ENCODE results near the gene EFCAB9.

Gene EFCAB9

GRCh38 chr5:172166030-172166826, 27.7 kb upstream of the EFCAB9 start:
- no peak for DNase-seq (ENCODE audit: low spot score)

GRCh38 chr5:172167895-172168294, 26.1 kb upstream of the EFCAB9 start:
- no peak for DNase-seq (ENCODE audit: low spot score)

DNA sequence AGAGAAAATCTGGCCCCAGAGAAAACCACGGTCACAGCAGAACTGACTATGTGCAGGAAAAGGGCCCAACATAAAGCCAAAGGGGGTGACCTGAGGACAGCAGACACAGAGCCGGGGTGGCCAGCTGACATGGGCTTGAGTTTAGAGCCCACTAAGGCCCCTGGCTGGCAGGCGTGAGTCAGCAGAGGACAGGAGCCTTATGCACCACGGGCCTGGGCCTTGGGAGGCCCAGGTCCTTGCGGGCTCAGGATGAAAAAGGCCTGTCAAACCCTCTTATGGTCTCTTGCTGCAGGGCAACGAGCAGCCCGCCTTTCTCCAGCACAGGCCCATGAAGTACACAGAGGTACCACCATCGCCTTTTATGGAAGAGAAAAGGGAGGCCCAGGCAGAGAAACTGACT, 25.7 kb upstream of the EFCAB9 start:
- DNase-seq (ENCODE audit: low spot score), result no peak

- no peak for DNase-seq (ENCODE audit: low spot score)
These were observed 24.8 kb upstream of the EFCAB9 start for GRCh38 chr5:172169216-172169615.

DNA sequence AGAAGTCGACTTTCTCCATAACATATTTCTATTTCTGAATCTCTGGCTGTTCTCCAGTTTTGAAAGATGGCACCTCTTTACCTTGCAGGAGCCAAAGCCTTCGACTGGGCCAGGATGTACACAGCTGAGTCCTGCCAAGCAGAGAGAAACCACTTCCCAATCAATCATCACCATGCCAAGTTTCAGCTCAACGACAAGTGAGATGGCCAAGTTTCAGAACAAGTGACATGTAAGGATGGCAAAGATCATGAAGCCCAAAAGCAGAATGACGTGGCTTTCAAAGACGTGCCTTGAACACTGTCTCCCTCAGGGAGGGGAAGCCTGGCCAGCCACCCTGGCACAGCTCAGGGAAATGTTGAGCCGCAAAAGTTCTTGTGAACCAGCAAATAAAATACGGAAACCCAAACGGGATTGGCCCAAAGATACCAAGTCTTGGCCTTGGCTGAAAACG, 23.7 kb upstream of the EFCAB9 start:
- peak; percentile 45 for DNase-seq (ENCODE audit: low spot score)

DNA sequence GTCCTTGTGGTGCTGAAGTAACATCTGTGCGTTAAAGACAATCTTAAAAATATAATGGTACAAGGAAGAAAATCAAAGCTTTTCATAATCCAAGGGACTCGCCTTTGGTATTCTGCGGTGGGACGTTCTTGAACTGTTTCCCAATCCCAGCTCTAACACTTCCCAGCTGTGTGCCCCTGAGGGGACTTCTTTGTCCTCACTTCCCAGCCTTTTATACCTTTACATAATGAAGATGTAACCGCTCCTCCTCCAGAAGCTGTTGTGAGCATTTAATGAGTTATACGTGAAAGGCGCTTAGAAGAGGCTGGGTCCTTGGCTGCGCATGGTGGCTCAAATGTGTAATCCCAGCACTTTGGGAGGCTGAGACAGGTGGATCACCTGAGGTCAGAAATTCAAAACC, 22.9 kb upstream of the EFCAB9 start:
- DNase-seq (ENCODE audit: low spot score), result no peak

DNA sequence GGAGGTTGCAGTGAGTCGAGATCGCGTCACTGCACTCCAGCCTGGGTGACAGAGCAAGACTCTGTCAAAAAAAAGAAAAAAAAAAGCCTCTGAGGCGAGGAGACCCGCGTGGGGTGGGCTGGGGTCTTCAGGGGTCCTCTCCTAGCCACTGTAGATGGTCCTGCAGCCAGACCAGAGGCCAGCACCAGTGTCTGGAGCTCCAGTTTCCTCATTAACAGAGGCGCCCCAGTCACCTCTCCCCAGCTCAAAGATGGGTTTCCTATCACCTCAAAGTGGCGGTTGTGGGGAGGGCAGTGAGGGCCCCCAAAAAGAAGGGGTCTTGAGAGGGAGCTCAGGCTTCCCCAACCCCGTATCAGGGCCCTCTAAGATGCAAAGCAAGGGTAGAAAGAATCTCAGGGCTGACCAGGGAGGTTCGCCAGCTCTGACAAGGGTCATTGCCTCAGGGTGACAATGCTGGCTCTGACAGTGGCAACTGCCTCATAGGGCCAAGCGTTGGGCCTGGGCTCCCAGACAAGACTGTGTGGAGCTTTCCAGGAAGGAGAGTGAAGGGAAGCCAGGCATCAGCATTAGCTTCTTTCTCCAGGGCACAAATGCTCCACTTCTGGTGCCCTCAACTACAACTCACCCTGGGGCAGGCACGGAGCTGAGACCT, 20.9 kb upstream of the EFCAB9 start:
- no peak for DNase-seq (ENCODE audit: low spot score)

GRCh38 chr5:172173564-172174153, 20.3 kb upstream of the EFCAB9 start:
- peak; percentile 92 for DNase-seq (ENCODE audit: low spot score)

GRCh38 chr5:172175263-172175719, 18.7 kb upstream of the EFCAB9 start:
- peak; percentile 96 for DNase-seq (ENCODE audit: low spot score)

DNA sequence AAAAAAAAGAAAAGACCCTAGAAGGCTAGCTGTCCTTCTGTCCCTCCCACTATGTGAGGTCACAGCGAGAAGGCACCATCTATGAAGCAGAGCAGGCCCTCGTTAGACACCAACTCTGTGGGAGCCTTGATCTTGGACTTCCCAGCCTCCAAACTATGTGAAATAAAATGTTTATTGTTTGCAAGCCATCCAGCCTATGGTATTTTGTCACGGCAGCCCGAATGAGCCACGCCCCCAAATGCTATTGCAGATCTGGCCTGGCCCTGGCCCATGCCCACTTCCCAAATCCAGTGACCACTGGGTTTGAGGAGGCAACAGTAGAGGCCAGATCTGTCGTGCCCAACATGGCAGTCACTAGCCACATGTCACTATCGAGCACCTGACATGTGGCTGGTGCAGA, 16.8 kb upstream of the EFCAB9 start:
- no peak for DNase-seq (ENCODE audit: low spot score)

DNA sequence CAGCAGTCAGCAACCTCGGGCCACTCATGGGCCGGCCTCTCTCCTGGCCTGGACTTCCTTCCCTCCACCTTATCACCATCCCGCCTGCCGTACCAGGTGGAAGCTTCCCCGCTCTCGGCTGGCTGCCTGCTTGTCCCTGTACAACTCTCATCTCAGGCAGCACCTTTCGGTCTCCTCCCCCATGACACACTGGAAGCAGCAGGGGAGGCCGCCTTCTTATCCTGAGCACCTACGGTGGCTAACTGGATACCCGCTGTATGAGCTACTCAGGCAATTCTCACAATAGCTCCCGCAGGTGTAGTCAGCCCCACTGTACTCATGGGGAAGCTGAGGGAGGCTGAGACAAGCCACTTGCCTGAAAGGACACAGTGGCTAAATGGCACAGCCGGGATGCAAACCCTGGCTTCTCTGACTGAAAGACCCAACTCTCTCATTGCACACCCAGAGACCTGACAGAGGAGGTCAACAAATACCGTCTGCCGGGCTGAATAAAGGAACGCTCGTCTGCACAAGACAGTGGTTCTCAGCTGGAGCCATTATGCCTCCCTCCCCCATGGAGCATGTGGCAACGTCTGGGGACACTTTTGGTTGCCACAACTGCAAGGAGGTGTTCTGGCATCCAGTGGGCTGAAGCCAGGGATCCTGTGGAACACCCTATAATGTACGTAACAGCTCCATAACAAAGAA, 15.5 kb upstream of the EFCAB9 start:
- peak; percentile 47 for DNase-seq (ENCODE audit: low spot score)

DNA sequence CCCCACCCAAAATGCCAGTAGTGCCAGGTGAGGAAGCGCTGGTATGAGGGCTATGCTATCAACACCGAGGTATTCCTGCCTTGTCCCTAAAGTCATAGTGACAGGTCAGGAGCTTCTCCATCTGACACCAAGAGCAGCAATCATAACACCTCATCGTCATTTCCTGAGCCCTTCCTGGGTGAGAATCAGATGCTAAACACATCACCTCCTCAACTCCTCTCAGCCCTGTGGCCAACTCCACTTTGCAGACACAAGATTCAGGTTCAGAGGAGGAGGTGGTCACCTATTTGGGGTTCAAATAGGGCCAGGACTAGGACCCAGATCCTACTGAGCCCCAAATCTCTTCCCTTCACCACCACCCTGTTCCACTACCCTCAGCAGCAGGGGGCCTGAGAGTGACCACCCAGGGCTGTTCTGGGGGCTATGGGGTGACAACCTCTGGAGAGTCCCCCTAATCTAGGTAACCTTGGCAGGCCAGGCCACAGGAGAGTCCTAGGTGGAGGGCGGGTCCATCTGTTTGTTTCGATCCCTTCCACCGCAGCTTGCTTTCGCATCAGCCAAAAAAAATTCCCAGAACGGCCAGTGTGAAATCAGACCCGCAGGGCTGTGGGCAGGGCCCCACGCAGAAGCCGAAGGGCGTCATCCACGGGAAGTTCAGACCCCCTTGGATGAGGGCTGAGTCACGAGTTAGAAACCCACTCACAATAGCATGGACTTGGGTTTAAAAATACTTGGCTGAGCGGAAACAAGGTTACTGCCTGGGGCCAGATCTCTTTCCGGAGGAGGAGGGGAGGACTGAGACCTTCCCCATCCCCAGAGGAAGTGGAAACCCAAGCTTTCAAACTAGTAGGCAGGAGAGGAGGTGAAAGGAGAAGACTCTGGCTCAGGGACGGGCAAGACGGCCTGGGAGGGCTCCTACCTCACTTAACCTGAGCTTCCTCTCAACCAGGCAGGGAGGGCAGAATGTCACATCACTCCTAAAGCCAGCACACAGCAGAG, 14.7 kb upstream of the EFCAB9 start:
- peak; percentile 78 for DNase-seq (ENCODE audit: low spot score)

GRCh38 chr5:172180936-172181335, 13.0 kb upstream of the EFCAB9 start:
- no peak for DNase-seq (ENCODE audit: low spot score)

- no peak for DNase-seq (ENCODE audit: low spot score)
These were observed 11.7 kb upstream of the EFCAB9 start for GRCh38 chr5:172182291-172182690.

- DNase-seq (ENCODE audit: low spot score), result no peak
These were observed 10.1 kb upstream of the EFCAB9 start for GRCh38 chr5:172183881-172184280.

GRCh38 chr5:172185096-172185461, 8.9 kb upstream of the EFCAB9 start:
- no peak for DNase-seq (ENCODE audit: low spot score)

DNA sequence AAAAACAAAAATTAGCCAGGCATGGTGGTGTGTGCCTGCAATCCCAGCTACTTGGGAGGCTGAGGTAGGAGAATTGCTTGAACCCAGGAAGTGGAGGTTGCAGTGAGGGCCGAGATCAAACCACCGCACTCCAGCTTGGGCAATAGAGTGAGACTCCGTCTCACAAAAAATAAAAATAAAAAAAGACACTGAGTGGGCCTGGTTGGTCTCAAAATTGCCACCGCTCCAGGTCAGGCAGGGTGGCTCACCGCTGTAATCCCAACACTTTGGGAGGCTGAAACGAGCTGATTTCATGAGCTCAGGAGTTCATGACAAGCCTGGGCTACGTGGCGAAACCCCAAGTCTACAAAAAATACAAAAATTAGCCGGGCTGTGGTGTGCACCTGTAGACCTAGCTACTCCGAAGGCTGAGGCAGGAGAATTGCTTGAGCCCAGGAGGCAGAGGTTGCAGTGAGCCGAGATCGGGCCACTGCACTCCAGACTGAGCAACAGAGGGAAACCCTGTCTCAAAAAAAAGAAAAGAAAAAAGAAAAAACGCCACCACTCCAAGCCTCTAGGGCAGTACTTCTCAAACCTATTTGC, 7.8 kb upstream of the EFCAB9 start:
- no peak for DNase-seq (ENCODE audit: low spot score)

DNA sequence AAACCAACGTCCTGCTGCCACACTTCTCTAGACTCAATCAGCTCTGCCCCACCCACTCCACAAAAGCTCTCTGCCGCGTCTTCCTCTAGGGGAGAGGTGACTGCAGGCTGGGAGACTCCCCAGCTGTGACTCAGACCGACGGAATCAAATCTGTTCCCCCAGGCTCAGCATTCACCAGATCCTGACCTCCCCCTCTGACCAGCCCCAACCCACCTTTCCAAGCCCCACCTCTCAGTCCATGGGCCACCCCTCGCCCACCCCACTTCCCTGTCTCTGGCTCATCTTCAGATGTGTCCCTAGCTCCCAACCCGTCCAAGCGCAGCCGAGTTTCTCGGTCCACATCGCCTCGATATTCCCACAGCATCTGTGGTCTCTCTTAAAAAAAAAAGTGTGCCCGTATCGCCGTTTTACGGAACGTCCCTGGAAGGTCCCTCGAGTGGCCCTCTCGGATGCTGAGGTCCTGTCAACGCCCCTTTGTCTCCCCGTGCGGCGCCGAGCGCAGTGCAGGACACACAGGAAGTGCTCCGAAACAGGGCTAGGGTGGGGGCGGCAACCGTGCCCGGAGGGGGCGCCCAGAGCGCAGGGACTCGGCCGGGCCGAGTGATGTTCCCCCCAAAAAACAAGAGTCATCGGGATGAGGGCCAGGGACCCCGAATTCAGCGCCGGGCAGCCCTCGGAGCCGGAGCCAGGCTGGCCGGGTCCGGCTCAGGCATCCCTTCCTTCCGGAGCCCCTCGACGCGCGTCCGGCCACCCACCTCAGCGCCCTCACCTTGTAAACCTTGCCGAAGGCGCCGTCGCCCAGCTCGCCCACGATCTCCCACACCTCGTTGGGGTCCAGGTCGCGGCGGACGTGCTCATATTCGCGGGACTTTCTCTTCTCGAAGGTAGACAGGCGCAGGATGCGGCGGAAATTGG, 6.6 kb upstream of the EFCAB9 start:
- peak; percentile 73 for DNase-seq (ENCODE audit: low spot score)

DNA sequence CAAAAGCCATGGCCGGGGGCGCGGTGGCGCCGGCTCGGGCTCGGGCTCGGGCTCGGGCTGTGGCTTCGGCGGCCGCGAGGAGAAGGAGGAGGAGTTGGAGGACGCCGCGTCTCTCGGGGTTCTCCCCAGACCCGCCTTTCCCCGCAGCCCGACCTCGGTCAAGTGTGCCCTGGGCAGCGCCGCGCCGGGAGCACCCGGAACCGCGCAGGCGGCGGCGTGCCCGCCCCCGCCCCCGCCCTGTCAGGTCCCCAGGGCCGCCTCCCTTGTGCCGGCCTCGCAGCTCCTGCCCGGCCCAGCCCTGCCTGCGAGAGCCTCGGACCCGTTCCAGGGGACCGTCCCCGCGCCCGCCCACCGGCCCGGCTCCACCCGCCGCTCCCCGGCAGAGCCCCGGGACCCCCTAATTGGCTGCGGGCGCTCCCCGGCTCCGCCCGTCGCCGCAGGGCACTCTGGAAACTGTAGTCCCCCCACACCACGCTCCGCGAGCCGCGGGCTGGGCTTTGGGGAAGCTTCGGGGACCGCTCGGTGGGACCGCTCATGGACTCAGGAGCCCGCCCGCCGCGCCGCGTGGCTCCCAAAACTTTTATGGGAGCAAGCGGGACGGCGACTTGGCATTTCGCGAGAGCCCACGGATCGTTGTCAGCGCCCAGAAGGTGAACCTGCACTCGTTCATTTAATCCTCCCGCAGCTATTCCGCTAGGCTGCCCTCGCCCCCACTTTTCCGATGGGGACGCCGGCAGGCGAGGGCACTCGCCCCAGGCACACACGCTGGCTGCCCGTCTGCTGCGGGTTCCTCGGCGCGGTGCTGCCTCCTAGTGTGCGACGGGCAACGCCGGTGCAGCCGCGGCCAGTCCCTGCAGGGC, 5.7 kb upstream of the EFCAB9 start, which contains the start of gene STK10:
STK10 (minus strand) TSS at position 192 of the 860 bp plus-strand sequence; CDS start at position 10, 182 bp downstream.
- peak; percentile 92 for DNase-seq (ENCODE audit: low spot score)

Data from activated CD4-positive, alpha-beta T cell treated with anti-CD3 and anti-CD28 coated beads, Interleukin-2, Interleukin-4, amounts not matched to agents 100 ng/mL and 50 ng/mL, durations not matched to agents 16 hours and 8 hours (primary cell).